Measurements from ENCODE around the gene GLOD4.

GRCh38 chr17:745406-745805 lies 36.7 kb downstream of the GLOD4 start:
- TF ChIP-seq CTCF (IDR thresholded peaks at IDR 0.05) (no peak), POLR2A (IDR thresholded peaks at IDR 0.05) (no peak)

Data from body of pancreas (tissue), 4 donors.